ENCODE measurements around the gene MGAT4C. TPM values are rescaled to one million over a fixed set of nuclear protein-coding genes. Genes with fewer than 3 reads are reported as not detected.

The MGAT4C gene
- total RNA-seq, 4 donors from 2014 or later: 0.04 to 0.23 (median 0.05) TPM; not detected in 1

DNA sequence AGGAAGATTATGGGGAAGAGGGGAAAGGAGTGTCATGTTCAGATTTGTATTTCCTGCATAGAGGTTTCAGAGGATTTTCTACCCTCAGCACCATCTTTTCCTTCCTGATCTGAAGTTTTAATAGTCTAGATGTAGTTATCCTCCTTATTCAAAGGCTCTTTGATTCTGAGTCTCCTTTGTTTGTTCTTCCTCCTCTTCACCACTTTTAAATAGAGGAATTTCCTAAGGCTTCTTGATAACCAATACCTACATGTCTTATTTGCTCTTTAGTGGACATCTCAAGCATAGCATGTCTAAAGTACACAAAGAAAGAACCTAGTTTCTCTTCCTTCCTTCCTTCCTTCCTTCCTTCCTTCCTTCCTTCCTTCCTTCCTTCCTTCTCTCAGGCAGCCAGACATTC is 8.3 kb downstream of the MGAT4C start:
- DNase-seq (ENCODE audit: low spot score in 2 of 2): no peak
- intact Hi-C loops (cut with DNase I; ENCODE audit: low total_unique reads): no loop called here
- no peak overlapping the region for H3K4me3 ChIP-seq (ENCODE audit: low read depth, poor library complexity, severe bottlenecking)
- TF ChIP-seq POLR2A (IDR thresholded peaks at IDR 0.05): no peak
- TF ChIP-seq, protein P1, sequence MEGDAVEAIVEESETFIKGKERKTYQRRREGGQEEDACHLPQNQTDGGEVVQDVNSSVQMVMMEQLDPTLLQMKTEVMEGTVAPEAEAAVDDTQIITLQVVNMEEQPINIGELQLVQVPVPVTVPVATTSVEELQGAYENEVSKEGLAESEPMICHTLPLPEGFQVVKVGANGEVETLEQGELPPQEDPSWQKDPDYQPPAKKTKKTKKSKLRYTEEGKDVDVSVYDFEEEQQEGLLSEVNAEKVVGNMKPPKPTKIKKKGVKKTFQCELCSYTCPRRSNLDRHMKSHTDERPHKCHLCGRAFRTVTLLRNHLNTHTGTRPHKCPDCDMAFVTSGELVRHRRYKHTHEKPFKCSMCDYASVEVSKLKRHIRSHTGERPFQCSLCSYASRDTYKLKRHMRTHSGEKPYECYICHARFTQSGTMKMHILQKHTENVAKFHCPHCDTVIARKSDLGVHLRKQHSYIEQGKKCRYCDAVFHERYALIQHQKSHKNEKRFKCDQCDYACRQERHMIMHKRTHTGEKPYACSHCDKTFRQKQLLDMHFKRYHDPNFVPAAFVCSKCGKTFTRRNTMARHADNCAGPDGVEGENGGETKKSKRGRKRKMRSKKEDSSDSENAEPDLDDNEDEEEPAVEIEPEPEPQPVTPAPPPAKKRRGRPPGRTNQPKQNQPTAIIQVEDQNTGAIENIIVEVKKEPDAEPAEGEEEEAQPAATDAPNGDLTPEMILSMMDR (IDR thresholded peaks at IDR 0.05): no peak

DNA sequence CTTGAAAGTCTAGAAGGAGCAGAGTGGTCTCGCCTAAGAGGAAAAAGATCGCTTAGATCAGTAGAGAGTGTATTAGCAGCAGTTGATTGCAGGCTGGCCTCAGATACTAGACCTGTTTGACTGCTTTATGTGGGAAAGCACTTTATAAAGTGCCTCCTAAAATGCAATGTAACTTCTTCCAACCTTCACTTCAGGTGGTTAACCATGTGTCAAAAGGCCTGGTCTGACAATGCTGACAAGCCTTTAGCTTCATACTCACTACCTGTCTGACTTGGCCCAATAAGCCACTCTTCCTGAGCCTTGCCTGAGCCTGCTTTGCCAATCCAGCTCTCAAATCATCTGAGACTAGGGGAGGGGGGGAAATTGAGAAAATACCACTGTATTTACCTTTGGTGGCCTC is 14.6 kb downstream of the MGAT4C start:
- 82 to 86% methylated on average over 2 of the region's 2 CpGs for WGBS, 2 donors
- no peak for TF ChIP-seq POLR2A (IDR thresholded peaks at IDR 0.05)
- TF ChIP-seq, protein P1 (IDR thresholded peaks at IDR 0.05): no peak
- intact Hi-C loops (cut with DNase I; ENCODE audit: low total_unique reads): no loop called here
- no peak for DNase-seq (ENCODE audit: low spot score in 2 of 2)
- H3K4me3 ChIP-seq (ENCODE audit: low read depth, poor library complexity, severe bottlenecking): no peak overlapping the region

DNA sequence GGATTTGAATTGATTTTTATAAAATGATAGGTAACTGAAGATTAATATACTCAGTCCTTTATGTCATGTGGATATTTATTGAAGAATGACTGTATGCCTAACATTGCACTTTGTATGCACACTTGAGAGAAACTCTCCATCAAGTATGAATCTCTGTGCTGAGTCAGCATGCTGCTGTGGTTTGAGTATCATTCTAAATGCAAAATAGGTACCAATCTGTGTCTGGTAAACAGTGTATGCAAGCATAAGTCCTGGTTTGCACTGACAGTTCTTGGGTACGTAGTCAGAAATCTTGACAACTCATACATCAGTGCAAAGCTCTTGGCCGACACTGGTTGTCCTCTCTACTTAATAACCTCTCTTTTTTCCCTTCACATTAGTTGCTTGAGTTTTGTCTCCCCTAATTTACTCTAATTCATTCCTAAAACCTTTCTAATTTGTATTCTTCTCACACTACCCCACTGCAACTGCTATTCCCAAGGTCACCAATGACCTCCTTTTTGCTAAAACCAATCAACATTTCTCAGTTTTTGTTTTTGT is 21.8 kb downstream of the MGAT4C start:
- TF ChIP-seq, protein P1 (IDR thresholded peaks at IDR 0.05): no peak
- no peak for TF ChIP-seq POLR2A (IDR thresholded peaks at IDR 0.05)
- 86 to 89% methylated on average over 2 of the region's 2 CpGs for WGBS, 2 donors

DNA sequence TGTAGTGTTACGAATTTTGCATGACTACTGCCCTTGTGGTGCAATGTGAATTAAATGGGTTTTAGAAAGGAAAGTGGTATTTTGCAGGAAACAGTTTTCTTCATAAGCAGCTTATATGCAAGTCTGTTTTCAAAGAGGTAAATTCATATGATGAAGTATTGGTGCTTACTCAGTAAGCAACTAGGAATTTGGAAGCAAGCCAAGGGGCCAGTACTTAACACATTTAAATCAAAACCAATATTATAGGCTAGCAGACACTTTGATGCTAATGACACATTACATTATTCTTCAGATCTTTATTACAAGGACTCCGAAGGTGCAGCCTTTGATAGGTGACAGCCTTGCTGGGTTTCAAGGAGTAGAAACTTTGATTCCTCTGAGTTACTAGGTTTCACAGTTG is 23.1 kb downstream of the MGAT4C start:
- no peak for TF ChIP-seq POLR2A (IDR thresholded peaks at IDR 0.05)
- TF ChIP-seq, protein P1 (IDR thresholded peaks at IDR 0.05): no peak
- intact Hi-C loops (cut with DNase I; ENCODE audit: low total_unique reads): no loop called here
- H3K4me3 ChIP-seq (ENCODE audit: low read depth, poor library complexity, severe bottlenecking): no peak overlapping the region
- no peak for DNase-seq (ENCODE audit: low spot score in 2 of 2)
- WGBS, 2 donors: 51 to 54% methylated on average over 2 of the region's 2 CpGs

More for the DNA sequence above, 21.8 kb downstream of the MGAT4C start:
- intact Hi-C loops (cut with DNase I; ENCODE audit: low total_unique reads): no loop called here
- no peak overlapping the region for H3K4me3 ChIP-seq (ENCODE audit: low read depth, poor library complexity, severe bottlenecking)
- DNase-seq (ENCODE audit: low spot score in 2 of 2): no peak

DNA sequence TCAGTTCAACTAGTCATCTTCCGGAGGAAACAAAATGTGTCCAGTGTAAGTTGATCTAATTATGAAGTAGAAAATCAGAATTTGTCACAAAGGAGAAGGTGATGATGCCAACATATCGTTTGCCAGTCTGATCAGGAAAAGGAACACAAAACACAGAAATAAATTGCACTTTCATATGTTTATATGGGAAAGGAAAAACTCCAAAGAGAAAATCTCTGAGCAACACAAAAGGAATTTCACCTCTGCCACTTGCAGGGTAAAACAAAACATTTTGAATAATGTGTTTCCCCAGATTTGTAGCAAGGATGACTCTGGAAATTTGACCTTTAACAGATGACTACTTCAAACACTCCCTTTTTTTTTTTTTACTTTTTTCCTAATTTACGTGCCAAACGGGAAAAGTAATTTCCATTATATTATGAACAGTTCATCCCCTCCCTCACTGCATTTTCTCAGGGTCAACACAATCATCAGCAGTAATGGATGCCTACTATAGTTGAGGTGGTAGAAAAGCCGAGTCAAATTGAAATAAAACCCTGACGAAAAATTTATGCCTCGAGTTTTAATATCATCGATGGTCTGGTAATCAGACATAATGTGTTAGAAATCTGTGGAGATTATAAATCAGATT is 25.6 kb downstream of the MGAT4C start:
- no peak overlapping the region for H3K4me3 ChIP-seq (ENCODE audit: low read depth, poor library complexity, severe bottlenecking)
- DNase-seq (ENCODE audit: low spot score in 2 of 2): no peak
- 56 to 60% methylated on average over 8 of the region's 8 CpGs for WGBS, 2 donors
- intact Hi-C loops (cut with DNase I; ENCODE audit: low total_unique reads): no loop called here
- TF ChIP-seq, protein P1 (IDR thresholded peaks at IDR 0.05): no peak
- TF ChIP-seq POLR2A (IDR thresholded peaks at IDR 0.05): no peak

DNA sequence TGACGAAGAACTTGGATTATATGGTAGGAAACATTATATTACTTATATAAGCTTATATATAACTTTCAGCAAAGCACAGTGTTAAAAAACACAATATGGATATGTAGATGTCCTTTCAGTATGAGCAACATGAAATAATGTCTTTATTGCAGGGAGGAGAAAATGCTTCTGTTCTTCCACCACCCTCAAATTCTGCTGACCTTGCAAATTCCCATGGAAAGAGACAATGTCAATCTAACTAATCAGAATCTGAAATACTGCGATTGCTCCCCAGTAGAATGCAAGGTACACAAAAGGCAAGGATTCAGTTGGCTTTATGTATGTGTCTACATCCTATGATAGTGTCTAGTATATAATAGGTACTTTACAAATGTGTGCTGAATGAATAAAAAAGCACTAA is 26.4 kb downstream of the MGAT4C start:
- 85 to 91% methylated on average over 2 of the region's 2 CpGs for WGBS, 2 donors
- intact Hi-C loops (cut with DNase I; ENCODE audit: low total_unique reads): no loop called here
- TF ChIP-seq, protein P1 (IDR thresholded peaks at IDR 0.05): no peak
- TF ChIP-seq POLR2A (IDR thresholded peaks at IDR 0.05): no peak
- H3K4me3 ChIP-seq (ENCODE audit: low read depth, poor library complexity, severe bottlenecking): no peak overlapping the region
- DNase-seq (ENCODE audit: low spot score in 2 of 2): no peak

All from lower leg skin (tissue), 4 donors.